Measurements from ENCODE around the gene PAFAH1B1.
A peak's percentile ranks its signal among the peaks of the same experiment; 100 is the strongest.
"Not testable (repeated sequence)": the region's sequence is repeated elsewhere in the genome, so short reads cannot be mapped to it uniquely, and the experiment has no call there.

PAFAH1B1 gene

GRCh38 chr17:2660410-2660809, 67.0 kb downstream of the PAFAH1B1 start:
- H3K4me3 ChIP-seq (ENCODE audit: low read depth, low read length); H3K27ac ChIP-seq (ENCODE audit: extremely low read depth, low read depth, low read length); H3K4me1 ChIP-seq (ENCODE audit: control insufficient read depth, insufficient read depth, low read length); POLR2A ChIA-PET; H3K9me3 ChIP-seq (ENCODE audit: control insufficient read depth, insufficient read depth, low read depth, low read length): not testable (repeated sequence)
- TF ChIP-seq ZNF146 (tag by site-specific recombination; IDR thresholded peaks at IDR 0.05) = peak; percentile 99
- TF ChIP-seq, protein P1, sequence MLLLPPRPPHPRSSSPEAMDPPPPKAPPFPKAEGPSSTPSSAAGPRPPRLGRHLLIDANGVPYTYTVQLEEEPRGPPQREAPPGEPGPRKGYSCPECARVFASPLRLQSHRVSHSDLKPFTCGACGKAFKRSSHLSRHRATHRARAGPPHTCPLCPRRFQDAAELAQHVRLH (tag by site-specific recombination; IDR thresholded peaks at IDR 0.05) = peak; percentile 73
- CTCF ChIA-PET = interaction anchor here (1.5 kb wide), 1 partner anchor 26 kb away, joined by 4 read pairs; no protein-coding TSS in a partner anchor
- peaks cover 0 to 13% of the 10 kb centered on the region in 2 experiments; a peak in 2 of 3 replicates for H3K36me3 ChIP-seq (ENCODE audit: control insufficient read depth in 2 of 2, insufficient read depth in 1 of 2, low read length in 2 of 2)

- ChIA-PET CTCF (no interaction called here), POLR2A (no interaction called here)
- H3K27ac ChIP-seq (ENCODE audit: extremely low read depth, low read depth, low read length) = no peak overlapping the region
- peaks cover 90 to 93% of the 10 kb centered on the region in 2 experiments for H3K36me3 ChIP-seq (ENCODE audit: control insufficient read depth in 2 of 2, insufficient read depth in 1 of 2, low read length in 2 of 2)
- H3K4me3 ChIP-seq (ENCODE audit: low read depth, low read length) = no peak overlapping the region
- H3K4me1 ChIP-seq (ENCODE audit: control insufficient read depth, insufficient read depth, low read length) = no peaks in the 10 kb centered on the region
- no peaks in the 10 kb centered on the region for H3K9me3 ChIP-seq (ENCODE audit: control insufficient read depth, insufficient read depth, low read depth, low read length)
- no peak for TF ChIP-seq OSR2 (tag by site-specific recombination; IDR thresholded peaks at IDR 0.05)
- TF ChIP-seq, protein P2, sequence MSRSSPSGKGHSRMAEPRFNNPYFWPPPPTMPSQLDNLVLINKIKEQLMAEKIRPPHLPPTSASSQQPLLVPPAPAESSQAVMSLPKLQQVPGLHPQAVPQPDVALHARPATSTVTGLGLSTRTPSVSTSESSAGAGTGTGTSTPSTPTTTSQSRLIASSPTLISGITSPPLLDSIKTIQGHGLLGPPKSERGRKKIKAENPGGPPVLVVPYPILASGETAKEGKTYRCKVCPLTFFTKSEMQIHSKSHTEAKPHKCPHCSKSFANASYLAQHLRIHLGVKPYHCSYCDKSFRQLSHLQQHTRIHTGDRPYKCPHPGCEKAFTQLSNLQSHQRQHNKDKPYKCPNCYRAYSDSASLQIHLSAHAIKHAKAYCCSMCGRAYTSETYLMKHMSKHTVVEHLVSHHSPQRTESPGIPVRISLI (tag by site-specific recombination; IDR thresholded peaks at IDR 0.05) = 0 out of 2 replicates have a peak, but pooled peaks have one; percentile 18
Observed at GRCh38 chr17:2672026-2672425, 78.6 kb downstream of the PAFAH1B1 start.

GRCh38 chr17:2679247-2679646, 85.8 kb downstream of the PAFAH1B1 start:
- peak; percentile 96 for TF ChIP-seq ZNF366 (tag by site-specific recombination; conservative IDR thresholded peaks at IDR 0.05)
- peak; percentile 98 for TF ChIP-seq ZBTB17 (tag by site-specific recombination; IDR thresholded peaks at IDR 0.05)
- H3K4me1 ChIP-seq (ENCODE audit: control insufficient read depth, insufficient read depth, low read length); H3K27ac ChIP-seq (ENCODE audit: extremely low read depth, low read depth, low read length); H3K9me3 ChIP-seq (ENCODE audit: control insufficient read depth, insufficient read depth, low read depth, low read length); CTCF ChIA-PET; H3K4me3 ChIP-seq (ENCODE audit: low read depth, low read length); POLR2A ChIA-PET: not testable (repeated sequence)
- H3K36me3 ChIP-seq (ENCODE audit: control insufficient read depth in 2 of 2, insufficient read depth in 1 of 2, low read length in 2 of 2) = peaks cover 78 to 92% of the 10 kb centered on the region in 2 experiments

DNA sequence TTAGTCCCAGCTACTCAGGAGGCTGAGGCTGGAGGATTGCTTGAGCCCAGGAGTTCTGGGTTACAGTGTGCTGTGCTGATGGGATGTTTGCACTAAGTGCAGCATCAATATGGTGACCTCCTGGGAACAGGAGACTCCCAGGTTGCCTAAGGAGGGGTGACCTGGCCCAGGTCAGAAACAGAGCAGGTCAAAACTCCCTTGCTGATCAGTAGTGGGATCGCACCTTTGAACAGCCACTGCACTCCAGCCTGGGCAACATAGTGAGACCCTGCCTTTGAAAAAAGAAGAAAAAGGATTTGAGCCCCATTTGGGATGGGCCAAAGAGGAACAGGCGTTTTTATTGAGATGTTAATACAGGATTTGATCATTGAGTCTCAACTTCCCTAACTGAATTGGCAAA, 87.5 kb downstream of the PAFAH1B1 start:
- Histone ChIP-seq H3K36me3 (ENCODE audit: control insufficient read depth in 2 of 2, insufficient read depth in 1 of 2, low read length in 2 of 2) (peaks cover 61 to 82% of the 10 kb centered on the region in 2 experiments), H3K27ac (ENCODE audit: extremely low read depth, low read depth, low read length) (no peak overlapping the region), H3K4me1 (ENCODE audit: control insufficient read depth, insufficient read depth, low read length) (no peaks in the 10 kb centered on the region), H3K9me3 (ENCODE audit: control insufficient read depth, insufficient read depth, low read depth, low read length) (no peaks in the 10 kb centered on the region), H3K4me3 (ENCODE audit: low read depth, low read length) (no peak overlapping the region)
- CTCF ChIA-PET = interaction anchor here (0.6 kb wide), 1 partner anchor 265 kb away, joined by 3 read pairs; no protein-coding TSS in a partner anchor
- POLR2A ChIA-PET = no interaction called here
- TF ChIP-seq ZNF664 (tag by site-specific recombination; IDR thresholded peaks at IDR 0.05) (peak; percentile 59), ZNF518A (tag by site-specific recombination; conservative IDR thresholded peaks at IDR 0.05; ENCODE audit: low read depth) (no peak), HOXA7 (CRISPR knock-in tag; IDR thresholded peaks at IDR 0.05; ENCODE audit: borderline replicate concordance) (no peak), ZNF529 (tag by site-specific recombination; IDR thresholded peaks at IDR 0.05; ENCODE audit: insufficient replicate concordance) (no peak), ZNF423 (tag by site-specific recombination; IDR thresholded peaks at IDR 0.05) (no peak), KLF9 (tag by site-specific recombination; IDR thresholded peaks at IDR 0.05; ENCODE audit: low read depth) (no peak), ZNF768 (tag by site-specific recombination; IDR thresholded peaks at IDR 0.05) (no peak), ZNF157 (tag by site-specific recombination; IDR thresholded peaks at IDR 0.05) (no peak), ZFP69B (tag by site-specific recombination; IDR thresholded peaks at IDR 0.05) (no peak), SP7 (tag by site-specific recombination; IDR thresholded peaks at IDR 0.05) (no peak), ZNF121 (tag by site-specific recombination; IDR thresholded peaks at IDR 0.05) (peak; percentile 72), ZNF133 (tag by site-specific recombination; IDR thresholded peaks at IDR 0.05) (no peak)

Data from HEK293 (cell line).